8988T (cell line): ENCODE results near the gene SMARCAL1.

Source experiments
- DNase-seq: peaks from one replicate; pipeline ENCODE4 v3.0.0; 2011

The SMARCAL1 gene

GRCh38 chr2:216428618-216429350 lies 16.5 kb downstream of the SMARCAL1 start:
- no peak for DNase-seq

DNA sequence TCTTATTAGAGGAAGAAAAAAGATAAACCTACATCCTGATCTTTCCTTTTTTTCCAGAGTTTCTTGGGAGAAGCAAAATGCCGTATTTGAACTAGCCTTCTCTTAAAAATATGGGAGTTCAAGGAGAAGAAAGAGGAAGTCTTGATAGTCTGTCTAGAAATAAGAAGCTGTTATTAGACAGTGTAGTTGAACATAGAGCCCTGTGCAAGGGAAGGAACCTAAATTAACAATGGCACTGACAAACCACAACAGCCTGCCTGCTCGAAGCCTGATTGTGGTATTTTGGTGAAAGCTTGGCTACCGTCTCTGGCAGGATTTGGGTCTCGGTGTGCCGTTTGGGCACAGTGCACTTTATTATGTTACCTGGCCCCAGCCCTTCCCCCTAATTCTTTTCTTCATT lies 17.1 kb downstream of the SMARCAL1 start:
- DNase-seq: no peak

- no peak for DNase-seq
Measured at GRCh38 chr2:216430811-216431530, 18.7 kb downstream of the SMARCAL1 start.

- DNase-seq: no peak
Measured at GRCh38 chr2:216431531-216431856, 19.2 kb downstream of the SMARCAL1 start.

GRCh38 chr2:216436383-216436782 lies 24.1 kb downstream of the SMARCAL1 start:
- DNase-seq: no peak

GRCh38 chr2:216441308-216442010 lies 29.2 kb downstream of the SMARCAL1 start:
- no peak for DNase-seq

DNA sequence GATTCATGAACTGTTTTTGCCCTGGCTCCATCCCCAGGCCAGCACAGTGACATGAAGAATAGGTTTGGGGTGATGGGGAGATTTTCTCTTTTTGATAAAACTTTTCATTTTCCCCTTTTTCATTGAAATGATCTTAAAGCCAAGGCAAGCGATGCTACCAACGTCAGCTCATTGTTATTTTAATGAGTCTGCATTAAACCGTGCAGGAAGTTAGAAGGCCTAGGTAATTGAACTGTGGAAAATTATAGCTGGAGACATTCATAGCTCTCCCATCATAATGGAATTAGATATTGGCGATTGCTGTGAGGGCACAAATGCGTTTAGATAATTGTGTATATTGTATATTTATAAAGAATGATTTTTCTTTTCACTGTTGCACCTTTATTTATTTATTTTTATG lies 33.2 kb downstream of the SMARCAL1 start:
- DNase-seq: no peak

DNA sequence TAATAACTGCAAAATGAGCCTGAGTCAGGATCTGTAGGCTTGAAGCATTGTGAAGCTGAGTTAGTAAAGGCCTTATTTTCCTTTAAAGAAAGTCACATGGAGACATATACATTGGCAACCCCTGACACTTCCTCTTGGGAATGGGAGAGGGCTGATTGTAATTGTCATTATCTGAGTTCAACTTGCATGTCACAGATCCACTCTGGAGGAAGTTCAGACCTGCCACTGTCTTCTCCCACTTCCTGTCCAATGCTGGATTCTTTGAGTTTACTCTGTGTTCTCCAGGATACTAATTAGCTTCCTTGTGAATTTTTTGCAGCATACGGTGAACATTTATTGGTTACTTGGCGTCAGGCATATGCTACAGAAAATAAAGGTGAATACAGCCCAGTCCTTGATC lies 34.1 kb downstream of the SMARCAL1 start:
- DNase-seq: no peak

- DNase-seq: no peak
Measured at GRCh38 chr2:216447293-216447692, 35.0 kb downstream of the SMARCAL1 start.

DNA sequence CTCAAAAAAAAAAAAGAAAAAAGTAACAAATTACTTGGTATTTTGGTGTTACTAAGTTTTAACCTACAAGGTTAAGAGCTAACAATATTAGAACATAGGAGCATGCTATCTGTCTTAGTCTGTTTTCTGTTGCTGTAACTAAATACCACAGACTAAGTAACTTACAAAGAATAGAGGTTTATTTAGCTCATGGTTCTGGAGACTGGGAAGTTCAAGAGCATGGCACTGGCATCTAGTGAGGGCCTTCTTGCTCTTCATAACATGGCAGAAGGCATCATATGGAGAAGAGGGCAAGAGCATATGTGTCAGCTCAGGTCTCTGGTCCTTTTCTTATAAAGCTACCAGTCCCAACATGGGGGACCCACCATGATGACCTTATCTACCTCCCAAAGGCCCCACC lies 36.5 kb downstream of the SMARCAL1 start:
- DNase-seq: no peak

GRCh38 chr2:216450346-216450745 lies 38.1 kb downstream of the SMARCAL1 start:
- no peak for DNase-seq

DNA sequence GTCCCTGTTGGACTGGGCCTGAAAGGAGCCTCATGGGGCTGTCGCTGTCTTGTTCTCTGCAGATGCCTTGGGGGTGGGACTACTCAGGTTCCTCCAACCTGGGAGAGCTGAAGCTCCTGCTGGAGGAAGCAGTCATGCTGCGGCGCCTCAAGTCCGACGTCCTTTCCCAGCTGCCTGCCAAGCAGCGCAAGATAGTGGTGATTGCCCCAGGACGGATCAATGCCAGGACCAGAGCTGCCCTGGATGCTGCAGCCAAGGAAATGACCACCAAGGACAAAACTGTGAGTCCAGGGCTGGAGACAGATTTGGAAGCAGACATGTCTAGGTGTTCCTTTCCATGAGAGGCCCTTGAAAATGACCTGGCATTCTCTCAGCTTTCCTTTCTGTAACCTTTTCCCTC lies 38.5 kb downstream of the SMARCAL1 start:
- DNase-seq: no peak

GRCh38 chr2:216453955-216454614 lies 41.8 kb downstream of the SMARCAL1 start:
- no peak for DNase-seq

DNA sequence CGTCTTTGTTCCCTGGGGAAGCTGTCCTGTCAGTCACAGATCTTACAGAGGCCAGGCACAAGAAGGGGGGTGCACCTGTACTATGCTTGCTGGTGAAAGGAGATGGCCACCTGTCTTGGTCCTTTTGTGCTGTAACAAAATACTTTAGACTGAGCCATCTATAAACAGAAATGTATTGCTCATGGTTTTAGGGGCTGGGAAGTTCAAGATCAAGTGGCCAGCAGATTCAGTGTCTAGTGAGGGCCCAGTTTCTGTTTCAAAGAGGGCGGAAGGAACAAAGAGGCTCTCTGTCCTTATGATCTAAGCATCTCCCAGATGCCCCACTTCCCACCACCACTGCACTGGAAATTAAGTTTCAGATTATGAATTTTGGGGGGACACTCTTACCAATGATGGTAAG lies 50.9 kb downstream of the SMARCAL1 start:
- DNase-seq: no peak

- DNase-seq: no peak
Measured at GRCh38 chr2:216464104-216464720, 51.9 kb downstream of the SMARCAL1 start.

GRCh38 chr2:216465579-216466195 lies 53.4 kb downstream of the SMARCAL1 start:
- no peak for DNase-seq

- no peak for DNase-seq
Measured at GRCh38 chr2:216467845-216468244, 55.6 kb downstream of the SMARCAL1 start.

- DNase-seq: no peak
Measured at GRCh38 chr2:216469661-216470060, 57.4 kb downstream of the SMARCAL1 start.

- no peak for DNase-seq
Measured at GRCh38 chr2:216473187-216473586, 60.9 kb downstream of the SMARCAL1 start.

- DNase-seq: no peak
Measured at GRCh38 chr2:216474925-216475670, 62.8 kb downstream of the SMARCAL1 start.

DNA sequence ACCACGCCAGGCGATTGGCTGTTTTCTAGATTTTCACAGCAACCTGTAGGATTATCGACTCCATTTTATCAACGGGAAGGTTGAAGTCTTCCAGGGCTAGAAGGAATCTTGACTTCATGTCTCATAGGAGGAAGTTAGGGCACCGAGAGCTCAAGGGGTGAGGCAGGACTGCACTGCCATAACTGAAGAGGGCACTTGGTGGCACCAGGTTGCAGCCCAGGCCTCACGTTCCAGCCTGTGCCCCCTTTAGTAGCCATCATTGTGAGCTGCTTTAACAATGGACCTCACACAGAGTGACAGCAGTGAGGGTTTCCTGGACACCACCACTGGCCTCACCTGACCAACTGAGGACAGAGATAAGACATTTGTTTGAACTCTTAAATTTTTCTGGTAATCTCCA lies 63.5 kb downstream of the SMARCAL1 start:
- no peak for DNase-seq
